Measurements from ENCODE around the gene NLRC5. TPM values are rescaled to one million over a fixed set of nuclear protein-coding genes. Genes with fewer than 3 reads are reported as not detected.
"Not testable (repeated sequence)": the region's sequence is repeated elsewhere in the genome, so short reads cannot be mapped to it uniquely, and the experiment has no call there.

The NLRC5 gene
- polyA plus RNA-seq, 3 donors: 1.8 to 4.3 (median 3.5) TPM

GRCh38 chr16:57044931-57045693, 55.8 kb downstream of the NLRC5 start:
- DNase-seq: no peak

GRCh38 chr16:57045694-57046381, 56.5 kb downstream of the NLRC5 start:
- peak; percentile 75 for DNase-seq

GRCh38 chr16:57048095-57048494, 58.7 kb downstream of the NLRC5 start:
- no peak for DNase-seq

GRCh38 chr16:57049678-57050077, 60.3 kb downstream of the NLRC5 start:
- DNase-seq: no peak

GRCh38 chr16:57051696-57052228, 62.4 kb downstream of the NLRC5 start:
- no peak for DNase-seq

- no peak for DNase-seq
Observed at GRCh38 chr16:57053206-57053605, 63.8 kb downstream of the NLRC5 start.

- DNase-seq: no peak
Observed at GRCh38 chr16:57054338-57054737, 65.0 kb downstream of the NLRC5 start.

GRCh38 chr16:57054771-57055170, 65.4 kb downstream of the NLRC5 start:
- no peak for DNase-seq

- DNase-seq: no peak
Observed at GRCh38 chr16:57055671-57056070, 66.3 kb downstream of the NLRC5 start.

- no peak for DNase-seq
Observed at GRCh38 chr16:57058291-57058861, 69.0 kb downstream of the NLRC5 start.

- no peak for DNase-seq
Observed at GRCh38 chr16:57060323-57061083, 71.1 kb downstream of the NLRC5 start.

GRCh38 chr16:57061084-57061905, 71.9 kb downstream of the NLRC5 start:
- no peak for DNase-seq

GRCh38 chr16:57062329-57062728, 73.0 kb downstream of the NLRC5 start:
- no peak for DNase-seq

GRCh38 chr16:57063189-57063588, 73.8 kb downstream of the NLRC5 start:
- not testable (repeated sequence) for DNase-seq

- DNase-seq: no peak
Observed at GRCh38 chr16:57064995-57065394, 75.6 kb downstream of the NLRC5 start.

GRCh38 chr16:57066625-57067024, 77.3 kb downstream of the NLRC5 start:
- DNase-seq: no peak

- DNase-seq: no peak
Observed at GRCh38 chr16:57067347-57067746, 78.0 kb downstream of the NLRC5 start.

- no peak for DNase-seq
Observed at GRCh38 chr16:57069053-57069452, 79.7 kb downstream of the NLRC5 start.

- no peak for DNase-seq
Observed at GRCh38 chr16:57069635-57070370, 80.4 kb downstream of the NLRC5 start.

- DNase-seq: no peak
Observed at GRCh38 chr16:57070424-57070823, 81.1 kb downstream of the NLRC5 start.
